Measurements from ENCODE around the gene PCP2. TPM values are rescaled to one million over a fixed set of nuclear protein-coding genes. Genes with fewer than 3 reads are reported as not detected.

The PCP2 gene
- total and polyA plus RNA-seq, 2 of the 13 experiments (the other 11 are each of a cell fraction or from before 2014, with no cell fraction given) = 0.62 TPM; not detected in 1

DNA sequence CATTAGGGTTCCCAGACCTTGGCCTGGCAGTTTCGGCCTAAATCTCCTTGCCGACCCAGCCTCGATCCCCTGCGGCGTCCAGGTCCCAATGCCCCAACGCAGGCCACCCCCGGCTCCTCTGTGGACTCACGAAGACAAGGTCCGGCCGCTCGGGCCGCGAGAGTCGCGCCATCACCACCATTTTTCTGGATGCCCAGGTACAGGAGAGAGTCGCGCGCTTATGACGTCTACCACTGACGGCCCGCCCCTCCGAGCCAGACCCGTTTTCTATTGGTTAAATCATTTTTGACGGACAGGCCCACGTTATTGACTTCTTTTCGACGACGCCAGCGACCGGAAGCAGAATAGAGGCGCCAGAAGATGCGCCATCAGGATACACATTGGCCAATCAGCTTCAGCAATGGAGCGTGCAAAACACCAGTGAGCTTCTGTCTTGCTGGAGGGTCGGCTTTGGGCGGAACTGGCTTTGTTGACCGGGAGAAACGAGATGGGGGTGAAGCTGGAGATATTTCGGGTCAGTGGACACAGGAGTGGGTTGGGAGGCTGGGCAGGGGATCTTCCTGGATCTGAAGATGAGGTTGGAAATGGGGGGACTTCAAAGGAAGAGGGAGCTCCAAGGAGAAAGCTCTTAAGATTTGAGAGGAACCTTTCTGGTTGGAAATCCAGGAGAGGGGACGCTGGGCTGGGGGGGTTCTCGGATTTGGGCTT, 4.0 kb downstream of the PCP2 start, which contains the start of the genes PET100 and XAB2 (continued):
- peak; percentile 98 for TF ChIP-seq CREB1 (IDR thresholded peaks at IDR 0.05)
- peak; percentile 100 for TF ChIP-seq CREB1 (CRISPR knock-in tag; IDR thresholded peaks at IDR 0.05)
- TF ChIP-seq ZNF136 (CRISPR knock-in tag; IDR thresholded peaks at IDR 0.05; ENCODE audit: low read depth) = no peak
- peak; percentile 67 for TF ChIP-seq RBFOX2 (IDR thresholded peaks at IDR 0.05; ENCODE audit: low read depth, low read length)
- TF ChIP-seq, protein P1, sequence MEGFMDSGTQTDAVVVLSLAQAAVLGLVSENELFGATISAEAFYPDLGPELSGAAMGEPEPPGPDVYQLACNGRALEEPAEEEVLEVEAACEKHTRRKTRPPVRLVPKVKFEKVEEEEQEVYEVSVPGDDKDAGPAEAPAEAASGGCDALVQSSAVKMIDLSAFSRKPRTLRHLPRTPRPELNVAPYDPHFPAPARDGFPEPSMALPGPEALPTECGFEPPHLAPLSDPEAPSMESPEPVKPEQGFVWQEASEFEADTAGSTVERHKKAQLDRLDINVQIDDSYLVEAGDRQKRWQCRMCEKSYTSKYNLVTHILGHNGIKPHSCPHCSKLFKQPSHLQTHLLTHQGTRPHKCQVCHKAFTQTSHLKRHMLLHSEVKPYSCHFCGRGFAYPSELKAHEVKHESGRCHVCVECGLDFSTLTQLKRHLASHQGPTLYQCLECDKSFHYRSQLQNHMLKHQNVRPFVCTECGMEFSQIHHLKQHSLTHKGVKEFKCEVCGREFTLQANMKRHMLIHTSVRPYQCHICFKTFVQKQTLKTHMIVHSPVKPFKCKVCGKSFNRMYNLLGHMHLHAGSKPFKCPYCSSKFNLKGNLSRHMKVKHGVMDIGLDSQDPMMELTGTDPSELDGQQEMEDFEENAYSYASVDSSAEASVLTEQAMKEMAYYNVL (CRISPR knock-in tag; IDR thresholded peaks at IDR 0.05; ENCODE audit: borderline replicate concordance) = no peak
- TF ChIP-seq AKAP8 (CRISPR knock-in tag; IDR thresholded peaks at IDR 0.05) = no peak
- peak; percentile 48; the same call in 1 of the 2 replicates for TF ChIP-seq DR1 (CRISPR knock-in tag; IDR thresholded peaks at IDR 0.05)
- no peak for TF ChIP-seq RFXAP (CRISPR knock-in tag; IDR thresholded peaks at IDR 0.05; ENCODE audit: borderline replicate concordance)
- 0 out of 2 replicates have a peak, but pooled peaks have one; percentile 60 for TF ChIP-seq ZHX1 (CRISPR knock-in tag; IDR thresholded peaks at IDR 0.05; ENCODE audit: low read depth)
- TF ChIP-seq MTF2 (CRISPR knock-in tag; IDR thresholded peaks at IDR 0.05; ENCODE audit: borderline replicate concordance) = no peak
- no peak for TF ChIP-seq SMYD3 (CRISPR knock-in tag; IDR thresholded peaks at IDR 0.05)
- TF ChIP-seq TAF1 (CRISPR knock-in tag; IDR thresholded peaks at IDR 0.05) = peak; percentile 47
- TF ChIP-seq MTA1 (CRISPR knock-in tag; IDR thresholded peaks at IDR 0.05; ENCODE audit: borderline replicate concordance) = no peak
- no peak for TF ChIP-seq ZNF234 (CRISPR knock-in tag; conservative IDR thresholded peaks at IDR 0.05)
- no peak for TF ChIP-seq ZKSCAN8 (CRISPR knock-in tag; IDR thresholded peaks at IDR 0.05; ENCODE audit: borderline replicate concordance)
- no peak for TF ChIP-seq UBTF (CRISPR knock-in tag; IDR thresholded peaks at IDR 0.05)
- peak; percentile 58; the same call in 1 of the 2 replicates for TF ChIP-seq ZNF777 (CRISPR knock-in tag; IDR thresholded peaks at IDR 0.05)
- peak; percentile 76; the same call in 1 of the 2 replicates for TF ChIP-seq NR2C2 (CRISPR knock-in tag; IDR thresholded peaks at IDR 0.05; ENCODE audit: borderline replicate concordance)
- no peak for TF ChIP-seq ZNF10 (CRISPR knock-in tag; IDR thresholded peaks at IDR 0.05; ENCODE audit: borderline replicate concordance, low read depth)
- no peak for TF ChIP-seq ZNF749 (CRISPR knock-in tag; IDR thresholded peaks at IDR 0.05; ENCODE audit: borderline replicate concordance)
- peak; percentile 53; the same call in 1 of the 2 replicates for TF ChIP-seq SALL1 (CRISPR knock-in tag; IDR thresholded peaks at IDR 0.05)
- no peak for TF ChIP-seq EED (CRISPR knock-in tag; IDR thresholded peaks at IDR 0.05)
- TF ChIP-seq GATA4 (IDR thresholded peaks at IDR 0.05; ENCODE audit: borderline replicate concordance, low read depth) = no peak; the same call in 1 of the 2 replicates
- no peak for TF ChIP-seq NCOA1 (CRISPR knock-in tag; IDR thresholded peaks at IDR 0.05)
